K562 (cell line): ENCODE measurements around the gene LRRC15. TPM values are rescaled to one million over a fixed set of nuclear protein-coding genes. Genes with fewer than 3 reads are reported as not detected.

Experiments used
- ATAC-seq: fragments of 200-7000 bp; cut with Tn5 transposase; 3 replicates; pipeline ENCODE4 v1.9.1; 2020; ENCODE audit warnings: moderate library complexity
- BruUV-seq: library from RNA; stranded (reverse); fragments of 400-500 nt; replicated peaks from 2 replicates; lab custom pipeline; 2021; lab: Mats Ljungman, UMichigan
- CTCF ChIA-PET: fragments of 300-600 bp; formaldehyde crosslinking; extraction: SDS; loops from one replicate; lab custom pipeline; 2021; ENCODE audit warnings: low intra/inter-chr PET ratio; lab: Yijun Ruan, JAX
- POLR2A ChIA-PET: fragments of 300-600, 350-650 bp; sonication (Branson Sonifier 250); formaldehyde crosslinking; extraction: SDS; loops from one replicate; lab custom pipeline; 2021; ENCODE audit warnings: antibody characterized with exemption, inconsistent platforms; lab: Yijun Ruan, JAX
- DNase-seq, 4 experiments: peaks; one replicate each; pipeline versions ENCODE4 v3.0.0 to v3.0.0-alpha.2; 2011 to 2018; ENCODE audit warnings: low spot score in 3 of 4, mixed read lengths in 3 of 4; ENCODE audit errors: extremely low read depth in 1 of 4
- FAIRE-seq: peaks from 2 replicates; lab custom pipeline; 2011; peaks lifted over from hg19 to GRCh38; lab: Jason Lieb, UNC
- H2AFZ ChIP-seq: 2 replicates; pipeline ENCODE4 v1.6.0; 2011; ENCODE audit warnings: low read depth, low read length, control low read depth, inconsistent platforms
- H3K27ac ChIP-seq: fragments of 200-600 bp; 3 replicates; pipeline ENCODE4 v1.8.0; 2011; ENCODE audit warnings: low read depth, mild to moderate bottlenecking, control low read depth, inconsistent platforms, low read length, moderate library complexity, mixed read lengths; ENCODE audit errors: extremely low read depth
- H3K27me3 ChIP-seq, 2 experiments: fragments of 300-600 bp in 1 of 2; 2 replicates in 1 of 2; 3 replicates in 1 of 2; pipeline versions ENCODE4 v1.6.0 to v1.8.0; 2011; ENCODE audit warnings: inconsistent platforms in 2 of 2, low read length in 2 of 2, mild to moderate bottlenecking in 1 of 2, mixed read lengths in 1 of 2, moderate library complexity in 1 of 2; ENCODE audit not compliant: control insufficient read depth in 2 of 2, insufficient read depth in 2 of 2
- H3K36me3 ChIP-seq: fragments of 300-600 bp; 3 replicates; pipeline ENCODE4 v1.8.0; 2011; ENCODE audit warnings: mild to moderate bottlenecking, low read length, inconsistent platforms; ENCODE audit not compliant: control insufficient read depth, insufficient read depth
- H3K4me1 ChIP-seq, 2 experiments: fragments of 200-600 bp in 1 of 2; replicated peaks in 1 of 2; 2 replicates in 1 of 2; 3 replicates in 1 of 2; pipeline versions ENCODE4 v1.5.1 to v1.8.0; 2011; ENCODE audit warnings: inconsistent platforms in 2 of 2, low read length in 2 of 2, mild to moderate bottlenecking in 1 of 2, mixed read lengths in 1 of 2, moderate library complexity in 1 of 2; ENCODE audit not compliant: control insufficient read depth in 2 of 2, insufficient read depth in 2 of 2
- H3K4me2 ChIP-seq: 2 replicates; pipeline ENCODE4 v1.6.1; 2011; ENCODE audit warnings: low read length, control low read depth, inconsistent platforms, mixed read lengths; ENCODE audit not compliant: insufficient read depth
- H3K4me3 ChIP-seq: fragments of 200-600 bp; sonication (generic), shearing (Covaris generic); 2 replicates; pipeline ENCODE4 v1.5.1; 2016; ENCODE audit warnings: control low read depth, inconsistent platforms
- H3K79me2 ChIP-seq: fragments of 200-600 bp; 3 replicates; pipeline ENCODE4 v1.8.0; 2011; ENCODE audit warnings: low read length, inconsistent platforms; ENCODE audit not compliant: control insufficient read depth, insufficient read depth
- H3K9ac ChIP-seq, 2 experiments: 2 replicates each; pipeline versions ENCODE4 v1.6.0 to v1.6.1; 2011; ENCODE audit warnings: low read depth in 2 of 2, low read length in 2 of 2, control low read depth in 1 of 2, inconsistent platforms in 1 of 2, mild to moderate bottlenecking in 1 of 2, mixed read lengths in 1 of 2; ENCODE audit not compliant: insufficient read depth in 1 of 2
- H3K9me1 ChIP-seq: one replicate; pipeline ENCODE4 v1.6.0; 2011; ENCODE audit warnings: inconsistent platforms, mild to moderate bottlenecking, low read length, moderate library complexity; ENCODE audit not compliant: control insufficient read depth, insufficient read depth
- H3K9me3 ChIP-seq: replicated peaks from 2 replicates; pipeline ENCODE4 v1.5.1; 2011; ENCODE audit warnings: low read depth, low read length, inconsistent platforms; ENCODE audit not compliant: control insufficient read depth, insufficient read depth
- H4K20me1 ChIP-seq: replicated peaks from 2 replicates; pipeline ENCODE4 v1.6.1; 2011; ENCODE audit warnings: low read length, inconsistent platforms, mixed read lengths; ENCODE audit not compliant: control insufficient read depth, insufficient read depth
- IFI16 ChIP-seq: fragments of 250-450 bp; sonication (Bioruptor Pico); IDR thresholded peaks from 2 replicates; pipeline ENCODE4 v2.1.2; 2022; ENCODE audit warnings: mild to moderate bottlenecking, inconsistent platforms
- KDM1A ChIP-seq, 2 experiments: fragments of 450-650 bp; IDR thresholded peaks; 2 replicates each; pipeline ENCODE4 v1.6.1; 2016; ENCODE audit warnings: mild to moderate bottlenecking in 2 of 2
- PHTF2 ChIP-seq: fragments of 250-450 bp; sonication (Bioruptor Pico); IDR thresholded peaks from 2 replicates; pipeline ENCODE4 v1.5.0; 2021; ENCODE audit warnings: mild to moderate bottlenecking
- whole genome bisulfite sequencing: fragments of 100-300 bp; shearing (Covaris generic); methylation state at CpG from one replicate; pipeline ENCODE4 v1.1.6; 2016; ENCODE audit warnings: low coverage, mixed read lengths; ENCODE audit not compliant: insufficient coverage; ENCODE audit errors: missing lambda C conversion rate; 5-methylcytosine and 5-hydroxymethylcytosine counted together
- in situ Hi-C: fragments of 300-500 bp; cut with MboI; formaldehyde crosslinking; loops from 4 replicates; pipeline ENCODE4 v1.15.0; 2018; ENCODE audit warnings: inconsistent platforms, mixed read lengths
- intact Hi-C: fragments of 100-400 bp; cut with micrococcal nuclease; formaldehyde crosslinking; loops from 2 replicates; pipeline ENCODE4 v1.14.2; 2022
- polyA plus RNA-seq, 8 experiments: library from polyadenylated mRNA; depleted of rRNA in 4 of 8; stranded (reverse) in 5 of 8; unstranded in 3 of 8; fragments of >200 nt; fragmentation: Nextera tagmentation in 2 of 8; fragmentation: Illumina TruSeq in 1 of 8; extraction: Ambion mirVana in 2 of 8; extraction: Trizol in 1 of 8; gene quantifications; 2 replicates each; pipeline versions ENCODE4 v1.2.1 to v1.2.3, GENCODE V29; 2011 to 2014; ENCODE audit warnings: inconsistent platforms in 1 of 8, missing spikeins in 1 of 8
- total RNA-seq, 7 experiments: library from RNA; depleted of rRNA in 6 of 7; stranded (reverse); fragments of >200 nt in 6 of 7; fragmentation: Illumina TruSeq in 2 of 7; extraction: Trizol in 2 of 7; gene quantifications; 2 replicates each; pipeline versions ENCODE4 v1.2.1 to v1.2.3, GENCODE V29; 2011 to 2021; ENCODE audit warnings: low replicate concordance in 1 of 7
- TF ChIP-seq, protein P1 (sequence below): fragments of 250-450 bp; sonication (Bioruptor Pico); IDR thresholded peaks from 2 replicates; pipeline ENCODE4 v1.8.0; 2021; ENCODE audit warnings: moderate library complexity, mild to moderate bottlenecking, inconsistent platforms
- TF ChIP-seq, protein P2 (sequence below): fragments of 450-650 bp; IDR thresholded peaks from 2 replicates; pipeline ENCODE4 v1.6.1; 2016; ENCODE audit warnings: low read depth, mild to moderate bottlenecking, moderate library complexity
- TF ChIP-seq, protein P3 (sequence below): fragments of 450-650 bp; IDR thresholded peaks from 2 replicates; pipeline ENCODE4 v1.6.1; 2016; ENCODE audit warnings: antibody characterized with exemption

The LRRC15 gene
- total and polyA plus RNA-seq, 9 of the 15 experiments (the other 6 are each of a cell fraction or from before 2014, with no cell fraction given), result not detected

DNA sequence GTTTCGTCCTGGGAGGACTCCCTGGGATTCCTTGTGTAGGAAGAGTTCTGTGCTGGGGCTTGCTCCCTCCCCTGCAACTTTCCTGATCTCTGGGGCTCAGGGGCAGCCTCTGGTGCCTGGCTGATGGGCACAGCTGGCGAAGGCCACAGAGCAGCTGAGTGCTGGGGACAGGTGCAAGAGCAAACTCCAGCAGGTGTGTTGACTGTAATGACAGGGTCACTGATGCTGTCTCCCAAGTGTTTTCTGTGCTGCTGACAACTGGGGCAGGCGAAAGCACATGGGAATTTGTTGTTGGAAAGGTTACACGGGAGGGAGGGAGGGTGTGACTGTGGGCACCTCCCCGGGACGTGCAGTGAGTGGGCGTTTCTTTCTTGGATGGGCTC is 40.0 kb downstream of the LRRC15 start:
- FAIRE-seq, result no peak
- H2AFZ ChIP-seq, result no peak overlapping the region

More for the DNA sequence above, 40.0 kb downstream of the LRRC15 start:
- Histone ChIP-seq H3K36me3 (no peaks in the 10 kb centered on the region), H3K4me2 (no peak overlapping the region), H3K4me3 (no peak overlapping the region), H3K27ac (no peak overlapping the region), H3K79me2 (no peaks in the 10 kb centered on the region), H3K9me1 (no peaks in the 10 kb centered on the region), H4K20me1 (no peaks in the 10 kb centered on the region), H3K9me3 (no peaks in the 10 kb centered on the region; the same call in 1 of the 2 replicates), H3K27me3 (peaks cover 0 to 55% of the 10 kb centered on the region in 2 experiments; a peak in 3 of 5 replicates), H3K4me1 (peaks cover 4 to 42% of the 10 kb centered on the region in 2 experiments; a peak in 4 of 5 replicates), H3K9ac (no peak overlapping the region)
- intact Hi-C loops (loop anchor here (10.0 kb wide), 1 partner anchor 735 kb away; the partner anchor contains the start of gene OPA1), in situ Hi-C loops (loop anchor here (10.0 to 25.0 kb wide), 2 partner anchors 675 to 1867 kb away; no protein-coding TSS in a partner anchor)
- WGBS, result 34% methylated on average over 7 of the region's 7 CpGs
- ATAC-seq, result no peak
- no peak for DNase-seq
- no TSS peak for BruUV-seq
- ChIA-PET POLR2A (interaction anchor here (0.7 to 1.3 kb wide), 4 partner anchors 12 to 357 kb away, joined by 3 to 4 read pairs (median 4); no protein-coding TSS in a partner anchor), CTCF (no interaction called here)
- TF ChIP-seq, protein P1, sequence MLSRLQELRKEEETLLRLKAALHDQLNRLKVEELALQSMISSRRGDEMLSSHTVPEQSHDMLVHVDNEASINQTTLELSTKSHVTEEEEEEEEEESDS, result no peak
- TF ChIP-seq KDM1A (IDR thresholded peaks at IDR 0.05) (no peak), IFI16 (CRISPR knock-in tag) (no peak), PHTF2 (no peak)
- TF ChIP-seq, protein P2, sequence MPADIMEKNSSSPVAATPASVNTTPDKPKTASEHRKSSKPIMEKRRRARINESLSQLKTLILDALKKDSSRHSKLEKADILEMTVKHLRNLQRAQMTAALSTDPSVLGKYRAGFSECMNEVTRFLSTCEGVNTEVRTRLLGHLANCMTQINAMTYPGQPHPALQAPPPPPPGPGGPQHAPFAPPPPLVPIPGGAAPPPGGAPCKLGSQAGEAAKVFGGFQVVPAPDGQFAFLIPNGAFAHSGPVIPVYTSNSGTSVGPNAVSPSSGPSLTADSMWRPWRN, result no peak
- TF ChIP-seq, protein P3, sequence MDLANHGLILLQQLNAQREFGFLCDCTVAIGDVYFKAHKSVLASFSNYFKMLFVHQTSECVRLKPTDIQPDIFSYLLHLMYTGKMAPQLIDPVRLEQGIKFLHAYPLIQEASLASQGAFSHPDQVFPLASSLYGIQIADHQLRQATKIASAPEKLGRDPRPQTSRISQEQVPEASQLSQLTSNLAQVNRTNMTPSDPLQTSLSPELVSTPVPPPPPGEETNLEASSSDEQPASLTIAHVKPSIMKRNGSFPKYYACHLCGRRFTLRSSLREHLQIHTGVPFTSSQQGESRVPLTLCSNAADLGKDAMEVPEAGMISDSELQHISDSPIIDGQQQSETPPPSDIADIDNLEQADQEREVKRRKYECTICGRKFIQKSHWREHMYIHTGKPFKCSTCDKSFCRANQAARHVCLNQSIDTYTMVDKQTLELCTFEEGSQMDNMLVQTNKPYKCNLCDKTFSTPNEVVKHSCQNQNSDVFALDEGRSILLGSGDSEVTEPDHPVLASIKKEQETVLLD, result no peak
